ENCODE measurements around the gene ARHGAP45.

DNA sequence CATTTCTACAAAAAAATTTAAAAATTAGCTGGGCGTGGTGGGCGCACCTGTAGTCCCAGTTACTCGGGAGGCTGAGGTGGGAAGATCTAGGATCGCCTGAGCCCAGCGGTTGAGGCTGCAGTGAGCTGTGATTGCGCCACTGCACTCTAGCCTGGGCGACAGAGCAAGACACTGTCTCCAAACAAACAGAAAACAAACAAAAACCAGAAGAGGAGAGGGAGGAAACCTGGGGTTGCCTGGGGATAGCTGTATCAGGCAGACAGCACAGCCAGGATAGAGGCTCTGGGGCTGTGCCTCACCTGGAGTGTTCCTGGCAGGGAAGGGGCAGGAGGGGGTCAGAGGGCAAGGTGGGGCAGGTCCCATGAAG lies 30.8 kb downstream of the ARHGAP45 start:
- TF ChIP-seq, protein P1, sequence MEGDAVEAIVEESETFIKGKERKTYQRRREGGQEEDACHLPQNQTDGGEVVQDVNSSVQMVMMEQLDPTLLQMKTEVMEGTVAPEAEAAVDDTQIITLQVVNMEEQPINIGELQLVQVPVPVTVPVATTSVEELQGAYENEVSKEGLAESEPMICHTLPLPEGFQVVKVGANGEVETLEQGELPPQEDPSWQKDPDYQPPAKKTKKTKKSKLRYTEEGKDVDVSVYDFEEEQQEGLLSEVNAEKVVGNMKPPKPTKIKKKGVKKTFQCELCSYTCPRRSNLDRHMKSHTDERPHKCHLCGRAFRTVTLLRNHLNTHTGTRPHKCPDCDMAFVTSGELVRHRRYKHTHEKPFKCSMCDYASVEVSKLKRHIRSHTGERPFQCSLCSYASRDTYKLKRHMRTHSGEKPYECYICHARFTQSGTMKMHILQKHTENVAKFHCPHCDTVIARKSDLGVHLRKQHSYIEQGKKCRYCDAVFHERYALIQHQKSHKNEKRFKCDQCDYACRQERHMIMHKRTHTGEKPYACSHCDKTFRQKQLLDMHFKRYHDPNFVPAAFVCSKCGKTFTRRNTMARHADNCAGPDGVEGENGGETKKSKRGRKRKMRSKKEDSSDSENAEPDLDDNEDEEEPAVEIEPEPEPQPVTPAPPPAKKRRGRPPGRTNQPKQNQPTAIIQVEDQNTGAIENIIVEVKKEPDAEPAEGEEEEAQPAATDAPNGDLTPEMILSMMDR (IDR thresholded peaks at IDR 0.05) = no peak
- no peak for TF ChIP-seq POLR2A (IDR thresholded peaks at IDR 0.05)

All from testis (tissue), 2 donors.